CD4-positive, alpha-beta T cell treated with Interleukin-6 at 100 ng/mL for 8 hours (primary cell): ENCODE results near the gene NOD2.

Experiments
- DNase-seq: peaks from one replicate; pipeline ENCODE4 v3.0.0-alpha.2; 2020; ENCODE audit warnings: mixed read lengths, low spot score

Gene NOD2

GRCh38 chr16:50717494-50717893 lies 24.1 kb downstream of the NOD2 start:
- no peak for DNase-seq

- no peak for DNase-seq
Observed at GRCh38 chr16:50718061-50718760, 24.8 kb downstream of the NOD2 start.

- no peak for DNase-seq
Observed at GRCh38 chr16:50718761-50719400, 25.5 kb downstream of the NOD2 start.

DNA sequence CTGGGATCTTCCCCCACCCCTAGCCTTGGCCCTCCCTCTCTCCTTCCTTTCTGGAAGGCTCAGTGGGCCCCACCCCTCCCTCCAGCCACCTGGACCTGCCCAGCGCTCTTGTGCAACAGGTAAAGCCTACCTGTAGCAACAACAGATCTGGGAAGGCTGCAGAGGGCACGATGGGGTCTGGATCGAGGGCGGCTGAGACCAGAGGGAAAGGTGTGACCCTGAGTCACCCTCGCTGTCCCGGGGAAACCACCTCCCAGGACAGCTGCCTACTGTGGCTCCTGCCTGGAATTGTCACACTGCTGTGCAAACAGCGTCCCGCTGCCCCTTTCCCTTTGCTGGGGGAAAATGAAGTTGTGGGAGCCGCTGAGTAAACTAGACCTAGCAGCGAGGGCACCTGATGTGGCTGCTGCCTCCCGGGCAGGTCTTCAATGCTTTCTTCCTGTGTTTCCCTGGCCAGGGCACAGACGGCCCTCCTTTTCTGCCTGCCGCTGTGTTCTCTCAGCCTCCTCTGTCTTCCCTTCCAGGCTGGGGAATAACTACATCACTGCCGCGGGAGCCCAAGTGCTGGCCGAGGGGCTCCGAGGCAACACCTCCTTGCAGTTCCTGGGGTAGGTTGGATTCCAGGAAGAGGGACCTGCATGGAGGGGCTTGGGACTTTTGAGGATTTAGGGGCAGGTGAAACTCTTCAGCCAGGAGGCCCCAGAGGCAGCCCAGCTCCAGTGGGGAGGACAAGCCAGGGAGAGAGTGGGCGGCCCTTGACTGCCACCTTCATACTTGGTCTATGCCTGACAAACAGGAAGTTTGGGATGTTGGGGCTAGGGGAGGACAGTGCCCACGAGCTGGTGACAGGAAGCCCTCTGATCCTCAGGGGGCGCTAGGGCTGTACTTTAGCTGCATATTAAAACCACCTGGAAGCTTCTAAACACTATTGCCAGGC lies 26.3 kb downstream of the NOD2 start:
- DNase-seq: peak; percentile 26

DNA sequence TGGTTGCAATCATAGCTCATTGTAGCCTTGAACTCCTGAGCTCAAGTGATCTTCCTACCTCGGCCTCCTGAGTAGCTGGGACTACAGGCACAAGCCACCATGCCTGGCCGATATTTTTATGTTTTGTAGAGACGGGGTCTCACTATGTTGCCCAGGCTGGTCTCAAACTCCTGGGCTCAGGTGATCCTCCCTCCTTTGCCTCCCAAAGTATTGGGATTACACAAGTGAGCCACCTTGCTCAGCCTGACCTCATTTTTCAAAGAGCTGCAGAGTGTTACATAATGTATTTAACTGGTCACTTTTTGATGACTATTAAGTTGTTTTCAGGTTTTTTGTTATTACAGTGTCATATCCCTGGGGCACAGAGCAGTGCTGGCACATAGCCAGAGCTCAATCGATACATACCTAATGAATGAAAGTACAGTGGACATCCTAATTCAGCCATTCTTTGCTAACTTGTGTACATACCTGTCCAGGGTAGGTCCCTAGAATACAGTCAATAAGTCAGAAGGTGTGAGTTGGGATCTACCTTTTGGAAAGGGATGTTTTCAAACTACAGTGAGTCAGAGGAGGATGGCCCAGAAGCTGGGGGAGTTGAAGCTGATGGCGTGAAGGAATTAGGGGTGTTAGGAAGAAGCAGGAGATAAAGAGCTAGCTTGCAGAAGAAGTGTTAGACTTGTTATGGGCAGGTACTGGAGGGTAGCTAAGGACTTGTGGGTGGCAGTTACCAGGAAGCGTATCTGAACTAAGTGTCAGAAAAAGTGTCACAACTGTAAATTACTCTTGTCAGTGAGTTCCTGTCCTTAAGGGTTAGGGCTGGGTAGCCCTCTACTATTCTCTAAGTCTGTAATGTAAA lies 28.4 kb downstream of the NOD2 start:
- no peak for DNase-seq

- no peak for DNase-seq
Observed at GRCh38 chr16:50722405-50722737, 29.0 kb downstream of the NOD2 start.

GRCh38 chr16:50722960-50723359 lies 29.6 kb downstream of the NOD2 start:
- DNase-seq: no peak

GRCh38 chr16:50724306-50724705 lies 30.9 kb downstream of the NOD2 start:
- no peak for DNase-seq

DNA sequence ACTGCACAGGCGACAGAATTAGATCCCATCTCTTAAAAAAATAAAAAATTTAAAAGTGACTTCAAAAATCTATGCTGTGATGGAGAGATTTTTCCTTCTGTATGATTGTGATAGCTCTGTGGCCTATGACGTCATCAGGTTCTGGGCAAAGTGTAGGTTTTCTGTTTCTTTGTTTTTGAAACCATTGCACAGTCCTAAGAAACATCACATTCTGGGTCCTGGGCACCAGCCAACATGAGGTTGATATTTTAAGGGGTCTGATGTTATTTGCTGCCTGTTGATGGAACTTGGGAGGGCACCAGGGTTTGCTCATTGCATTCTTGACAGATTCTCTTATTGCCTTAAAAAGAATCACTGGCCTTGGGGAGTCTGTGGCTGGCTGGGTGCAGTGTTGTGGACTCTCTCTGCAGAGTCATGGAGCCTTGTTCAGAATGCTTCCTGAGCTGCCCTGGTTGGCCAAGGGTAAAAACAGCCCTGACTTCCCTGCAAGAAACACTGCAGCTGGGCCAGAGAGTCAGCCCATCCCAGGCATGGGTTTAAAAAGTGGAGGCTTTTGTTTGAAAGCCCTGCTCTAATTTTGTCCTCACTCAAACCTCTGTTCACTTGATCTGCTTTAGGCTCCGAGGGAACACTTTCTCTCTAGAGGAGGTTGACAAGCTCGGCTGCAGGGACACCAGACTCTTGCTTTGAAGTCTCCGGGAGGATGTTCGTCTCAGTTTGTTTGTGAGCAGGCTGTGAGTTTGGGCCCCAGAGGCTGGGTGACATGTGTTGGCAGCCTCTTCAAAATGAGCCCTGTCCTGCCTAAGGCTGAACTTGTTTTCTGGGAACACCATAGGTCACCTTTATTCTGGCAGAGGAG lies 38.0 kb downstream of the NOD2 start:
- peak; percentile 46 for DNase-seq

DNA sequence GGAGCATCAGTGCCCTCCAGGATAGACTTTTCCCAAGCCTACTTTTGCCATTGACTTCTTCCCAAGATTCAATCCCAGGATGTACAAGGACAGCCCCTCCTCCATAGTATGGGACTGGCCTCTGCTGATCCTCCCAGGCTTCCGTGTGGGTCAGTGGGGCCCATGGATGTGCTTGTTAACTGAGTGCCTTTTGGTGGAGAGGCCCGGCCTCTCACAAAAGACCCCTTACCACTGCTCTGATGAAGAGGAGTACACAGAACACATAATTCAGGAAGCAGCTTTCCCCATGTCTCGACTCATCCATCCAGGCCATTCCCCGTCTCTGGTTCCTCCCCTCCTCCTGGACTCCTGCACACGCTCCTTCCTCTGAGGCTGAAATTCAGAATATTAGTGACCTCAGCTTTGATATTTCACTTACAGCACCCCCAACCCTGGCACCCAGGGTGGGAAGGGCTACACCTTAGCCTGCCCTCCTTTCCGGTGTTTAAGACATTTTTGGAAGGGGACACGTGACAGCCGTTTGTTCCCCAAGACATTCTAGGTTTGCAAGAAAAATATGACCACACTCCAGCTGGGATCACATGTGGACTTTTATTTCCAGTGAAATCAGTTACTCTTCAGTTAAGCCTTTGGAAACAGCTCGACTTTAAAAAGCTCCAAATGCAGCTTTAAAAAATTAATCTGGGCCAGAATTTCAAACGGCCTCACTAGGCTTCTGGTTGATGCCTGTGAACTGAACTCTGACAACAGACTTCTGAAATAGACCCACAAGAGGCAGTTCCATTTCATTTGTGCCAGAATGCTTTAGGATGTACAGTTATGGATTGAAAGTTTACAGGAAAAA lies 38.8 kb downstream of the NOD2 start:
- no peak for DNase-seq

DNA sequence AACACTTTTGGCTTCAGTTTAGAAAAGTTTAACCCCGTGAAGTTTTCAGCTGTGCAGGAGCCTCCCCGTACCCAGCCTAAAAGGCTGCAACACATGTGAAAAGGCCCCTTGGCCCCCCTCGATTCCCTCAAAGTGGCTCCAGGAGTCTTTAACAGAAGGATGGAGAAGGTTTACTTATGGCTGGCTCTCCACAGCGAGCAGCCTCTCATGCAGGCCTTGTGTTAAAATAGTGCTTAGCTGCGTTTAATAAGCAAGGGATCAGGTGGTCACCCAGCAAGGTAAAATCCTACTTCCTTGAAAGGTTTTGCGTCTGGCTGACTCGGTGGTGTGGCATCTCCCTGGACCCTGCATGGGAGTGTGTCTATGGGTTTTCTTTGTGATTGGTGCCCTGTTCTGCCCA lies 40.1 kb downstream of the NOD2 start:
- no peak for DNase-seq

DNA sequence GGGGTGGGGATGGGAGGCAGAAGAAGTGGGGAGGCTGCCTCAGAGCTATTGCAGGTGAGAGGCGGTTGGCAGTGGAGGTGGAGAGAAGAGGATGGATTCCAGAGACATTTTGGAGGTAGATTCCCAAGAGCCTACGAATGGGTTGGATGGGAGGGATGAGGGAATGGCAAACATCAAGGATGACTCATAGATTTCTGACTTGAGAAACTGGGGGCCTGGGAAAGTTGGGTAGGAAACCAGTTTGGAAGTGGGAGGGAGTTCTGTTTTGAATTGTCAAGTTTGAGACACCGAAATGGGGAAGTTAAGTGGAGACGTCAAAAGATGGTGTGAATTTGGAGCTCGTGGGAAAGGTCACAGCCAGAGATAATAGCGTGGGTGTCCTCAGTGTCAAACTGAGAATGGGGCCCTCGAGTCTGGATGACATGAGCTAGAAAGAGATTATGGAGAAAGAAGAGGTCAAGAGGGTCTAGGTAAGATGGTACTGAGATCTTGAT lies 42.3 kb downstream of the NOD2 start:
- no peak for DNase-seq

GRCh38 chr16:50736448-50736847 lies 43.0 kb downstream of the NOD2 start:
- DNase-seq: no peak

DNA sequence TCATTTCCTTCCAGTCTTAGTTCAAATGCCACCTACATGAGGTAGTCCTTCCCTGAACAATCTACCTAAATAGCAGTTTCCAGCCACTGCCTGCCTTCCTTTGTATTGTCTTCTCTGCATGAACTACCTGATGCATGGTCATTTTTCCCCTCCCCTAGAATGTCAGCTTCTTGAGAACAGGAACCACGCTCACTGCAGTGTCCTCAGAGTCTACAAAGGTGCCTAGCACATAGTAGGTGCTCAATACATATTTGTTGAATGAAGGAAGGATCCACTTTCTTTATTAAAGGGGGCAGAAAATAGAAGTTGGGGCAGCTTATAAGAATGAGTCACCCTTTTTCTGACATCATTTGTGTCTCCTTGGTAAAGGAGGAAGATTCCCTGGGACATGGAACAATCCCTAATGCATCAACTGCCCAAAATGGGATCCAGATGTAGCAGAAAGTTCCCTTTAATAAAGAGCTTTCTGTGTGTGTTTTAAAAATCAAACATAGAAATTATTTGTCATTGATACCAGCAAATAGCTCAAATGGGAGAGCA lies 44.1 kb downstream of the NOD2 start:
- no peak for DNase-seq

- DNase-seq: no peak
Observed at GRCh38 chr16:50739031-50739430, 45.6 kb downstream of the NOD2 start.

- DNase-seq: no peak
Observed at GRCh38 chr16:50740736-50741135, 47.3 kb downstream of the NOD2 start.

DNA sequence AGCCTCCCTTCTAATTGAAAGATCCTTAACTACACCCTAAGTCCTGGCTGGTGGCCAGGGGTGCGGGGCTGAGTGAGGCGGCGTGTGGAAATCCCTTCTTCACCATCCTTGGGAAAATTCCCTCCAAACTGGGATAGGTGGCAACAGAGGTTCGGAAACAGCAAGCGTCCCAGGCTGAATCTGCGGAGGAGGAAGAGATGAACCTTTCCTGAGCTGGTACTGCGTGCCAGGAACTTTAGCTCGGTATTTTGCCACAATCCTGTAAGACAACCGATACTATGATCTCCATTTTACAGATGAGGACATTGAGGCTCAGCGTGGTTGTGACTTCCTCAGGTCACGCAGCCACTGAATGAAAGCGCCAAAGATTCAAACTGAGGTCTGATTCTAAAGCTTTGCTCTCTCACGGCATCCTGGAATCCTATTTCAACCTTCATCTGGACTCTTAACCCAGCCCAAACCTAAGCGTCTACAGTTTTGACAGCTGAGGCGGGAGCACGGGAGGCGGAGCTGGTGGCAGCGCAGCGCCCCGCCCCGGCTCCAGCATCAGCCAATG lies 47.9 kb downstream of the NOD2 start:
- no peak for DNase-seq

- peak; percentile 100 for DNase-seq
Observed at GRCh38 chr16:50741781-50742575, 48.6 kb downstream of the NOD2 start, which contains the start of gene CYLD. Gene CYLD, plus strand, starts transcription at chr16:50742086. Its CDS starts 7,613 bp downstream, at chr16:50749699.
